ENCODE results near the gene C2orf68.
"Not testable (repeated sequence)": the region's sequence is repeated elsewhere in the genome, so short reads cannot be mapped to it uniquely, and the experiment has no call there.

Gene C2orf68

DNA sequence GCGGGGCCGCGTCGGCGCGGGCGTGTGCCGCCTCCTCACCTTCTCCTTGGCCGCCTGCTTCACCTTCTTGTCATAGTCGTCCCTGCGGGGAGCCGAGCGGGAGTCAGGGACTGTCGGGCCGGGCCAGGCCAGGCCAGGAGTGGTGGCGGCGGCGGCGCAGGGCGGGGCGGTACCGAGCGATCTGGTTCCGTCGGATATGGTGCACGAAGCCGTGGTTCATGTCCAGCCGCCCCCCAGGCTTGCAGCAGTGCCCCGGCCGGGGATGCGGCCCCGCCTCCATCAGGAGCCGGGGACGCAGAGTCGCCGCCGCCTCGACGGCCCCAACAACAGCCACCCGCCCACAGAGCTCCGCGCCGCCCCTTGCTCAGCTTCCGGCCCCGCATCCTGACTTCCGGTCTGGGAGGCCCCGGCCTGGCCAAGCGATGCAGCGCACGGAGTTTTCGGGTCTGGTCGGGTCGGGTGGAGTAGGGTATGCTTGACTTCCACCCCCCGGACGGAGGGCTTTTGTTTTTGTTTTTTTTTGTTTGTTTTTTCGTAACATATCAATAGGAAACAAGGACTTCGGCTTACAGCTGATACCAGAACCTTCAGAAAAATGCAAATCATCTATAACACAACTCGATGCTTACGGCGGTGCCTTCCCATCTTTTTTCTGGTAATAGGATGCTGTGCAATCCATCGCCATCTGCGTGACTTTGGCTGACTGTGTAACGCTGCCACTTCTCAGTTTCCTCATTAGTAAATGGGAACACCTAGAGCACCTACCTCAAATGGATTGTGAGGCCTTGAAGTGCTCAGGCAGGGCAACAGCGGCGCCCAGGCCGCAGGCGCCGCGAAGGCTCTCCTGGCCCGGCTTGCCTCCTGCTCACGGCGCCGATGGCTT, at the start of gene C2orf68:
C2orf68 (minus strand) TSS at position 362 of the 883 bp plus-strand sequence; CDS start at position 280, 82 bp downstream.
- peak; percentile 65 to 85 for DNase-seq

- no peak for DNase-seq
Observed at GRCh38 chr2:85661139-85661858, 49.4 kb upstream of the C2orf68 start.

- no peak for DNase-seq
Observed at GRCh38 chr2:85660725-85661124, 48.9 kb upstream of the C2orf68 start.

DNA sequence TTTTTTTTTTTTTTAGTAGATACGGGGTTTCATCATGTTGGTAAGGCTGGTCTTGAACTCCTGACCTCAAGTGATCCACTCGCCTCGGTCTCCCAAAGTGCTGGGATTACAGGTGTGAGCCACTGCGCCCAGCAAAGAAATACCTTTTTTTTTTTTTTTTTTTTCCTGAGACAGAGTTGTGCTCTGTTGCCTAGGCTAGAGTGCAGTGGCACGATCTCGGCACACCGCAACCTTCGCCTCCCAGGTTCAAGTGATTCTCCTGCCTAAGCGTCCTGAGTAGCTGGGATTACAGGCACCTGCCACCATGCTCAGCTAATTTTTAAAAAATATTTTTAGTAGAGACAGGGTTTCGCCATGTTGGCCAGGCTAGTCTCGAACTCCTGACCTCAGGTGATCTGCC, 48.4 kb upstream of the C2orf68 start:
- DNase-seq, result not testable (repeated sequence)

- DNase-seq, result no peak
Observed at GRCh38 chr2:85659324-85659981, 47.6 kb upstream of the C2orf68 start.

- DNase-seq, result not testable (repeated sequence)
Observed at GRCh38 chr2:85657399-85657798, 45.5 kb upstream of the C2orf68 start.

- no peak for DNase-seq
Observed at GRCh38 chr2:85656468-85656867, 44.6 kb upstream of the C2orf68 start.

DNA sequence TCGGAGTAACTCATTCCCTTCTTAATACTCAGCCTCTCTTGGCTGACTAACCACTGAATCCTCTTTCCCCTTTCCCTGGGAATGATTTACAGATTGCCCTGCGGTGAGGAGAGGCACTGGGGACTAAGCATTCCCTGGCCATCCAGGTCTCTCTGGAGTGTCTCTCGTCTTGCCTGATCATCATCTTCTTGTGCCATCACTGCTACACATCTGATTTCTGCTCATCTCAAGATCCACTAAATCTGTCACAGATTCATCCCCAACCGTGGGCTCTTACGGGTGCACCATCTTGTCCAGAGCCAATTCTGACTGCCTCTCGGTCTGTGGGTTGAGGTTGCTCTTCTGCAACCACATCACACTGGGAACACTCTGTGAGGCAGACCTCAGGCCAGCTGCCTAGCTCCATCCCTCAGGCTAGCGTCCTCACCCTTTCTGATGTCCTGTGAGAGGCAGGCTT, 44.1 kb upstream of the C2orf68 start:
- DNase-seq, result no peak

DNA sequence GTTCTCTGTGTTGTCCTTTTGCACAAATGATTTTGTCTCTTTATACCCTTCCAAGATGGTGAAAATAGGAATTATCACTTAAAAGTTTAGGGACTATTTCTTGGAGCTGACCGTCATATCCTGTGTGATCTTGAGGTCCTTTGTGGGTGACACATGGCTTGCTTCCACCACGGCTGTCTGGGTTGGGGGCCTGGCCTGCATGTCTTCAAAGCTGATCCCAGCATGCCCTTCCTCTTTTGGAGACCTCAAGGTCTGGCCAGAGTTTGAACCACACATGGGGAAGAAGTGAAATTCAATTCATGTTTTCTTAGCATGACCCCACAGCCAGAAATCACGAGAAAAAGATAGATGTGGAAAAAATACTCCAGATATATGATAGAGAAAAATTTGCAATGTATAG, 42.1 kb upstream of the C2orf68 start:
- no peak for DNase-seq

DNA sequence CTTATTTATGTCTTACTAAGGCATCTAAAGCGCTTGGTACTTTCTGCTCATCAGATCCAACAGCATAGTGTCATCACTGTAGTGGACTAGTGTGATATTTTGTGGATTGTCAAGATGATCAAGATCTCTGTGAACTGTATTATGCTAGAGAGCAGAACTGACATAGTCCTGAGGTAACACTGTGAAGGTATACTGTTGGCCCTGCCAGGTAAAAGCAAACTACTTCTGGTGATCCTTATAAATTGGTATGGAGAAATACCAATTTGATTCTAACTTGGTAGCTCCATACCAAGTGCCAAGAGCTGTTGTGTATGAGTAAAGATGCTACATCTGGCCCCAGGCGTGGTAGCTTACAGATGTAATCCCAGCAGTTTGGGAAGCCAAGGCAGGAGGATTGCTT, 40.2 kb upstream of the C2orf68 start:
- DNase-seq, result no peak

DNA sequence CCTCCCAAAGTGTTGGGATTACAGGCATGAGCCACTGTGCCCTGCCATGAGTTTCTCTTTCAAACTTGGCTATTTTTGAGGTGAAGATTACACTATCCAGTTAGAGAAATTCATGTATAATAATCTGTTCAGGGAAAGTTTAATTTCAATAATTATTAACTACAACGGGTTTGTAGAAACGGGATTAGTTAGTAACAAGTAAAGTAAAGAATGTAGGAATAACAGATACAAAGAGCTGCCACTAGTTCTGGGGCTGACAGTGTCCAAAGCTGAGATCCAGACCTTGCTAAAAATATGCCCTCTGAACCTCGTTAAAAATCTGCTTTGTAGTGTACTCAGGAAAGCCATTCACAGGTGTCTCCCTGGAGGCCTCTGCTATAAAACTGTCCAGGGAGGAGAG, 39.2 kb upstream of the C2orf68 start:
- no peak for DNase-seq

DNA sequence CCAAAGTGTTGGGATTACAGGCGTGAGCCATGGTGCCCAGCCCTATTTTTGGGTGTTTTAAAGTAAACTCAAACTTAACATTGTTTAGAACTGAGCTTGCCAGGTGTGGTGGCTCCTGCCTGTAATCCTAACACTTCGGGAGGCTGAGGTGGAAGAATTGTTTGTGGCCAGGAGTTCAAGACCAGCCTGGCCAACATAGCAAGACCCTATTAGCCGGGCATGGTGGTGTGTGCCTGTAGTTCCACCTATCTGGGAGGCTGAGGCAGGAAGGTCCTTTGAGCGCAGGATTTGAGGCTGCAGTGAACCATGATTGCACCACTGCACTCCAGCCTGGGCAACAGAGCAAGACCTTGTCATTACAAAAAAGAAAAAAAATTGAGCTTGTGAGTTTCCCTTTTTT, 38.6 kb upstream of the C2orf68 start:
- no peak for DNase-seq

DNA sequence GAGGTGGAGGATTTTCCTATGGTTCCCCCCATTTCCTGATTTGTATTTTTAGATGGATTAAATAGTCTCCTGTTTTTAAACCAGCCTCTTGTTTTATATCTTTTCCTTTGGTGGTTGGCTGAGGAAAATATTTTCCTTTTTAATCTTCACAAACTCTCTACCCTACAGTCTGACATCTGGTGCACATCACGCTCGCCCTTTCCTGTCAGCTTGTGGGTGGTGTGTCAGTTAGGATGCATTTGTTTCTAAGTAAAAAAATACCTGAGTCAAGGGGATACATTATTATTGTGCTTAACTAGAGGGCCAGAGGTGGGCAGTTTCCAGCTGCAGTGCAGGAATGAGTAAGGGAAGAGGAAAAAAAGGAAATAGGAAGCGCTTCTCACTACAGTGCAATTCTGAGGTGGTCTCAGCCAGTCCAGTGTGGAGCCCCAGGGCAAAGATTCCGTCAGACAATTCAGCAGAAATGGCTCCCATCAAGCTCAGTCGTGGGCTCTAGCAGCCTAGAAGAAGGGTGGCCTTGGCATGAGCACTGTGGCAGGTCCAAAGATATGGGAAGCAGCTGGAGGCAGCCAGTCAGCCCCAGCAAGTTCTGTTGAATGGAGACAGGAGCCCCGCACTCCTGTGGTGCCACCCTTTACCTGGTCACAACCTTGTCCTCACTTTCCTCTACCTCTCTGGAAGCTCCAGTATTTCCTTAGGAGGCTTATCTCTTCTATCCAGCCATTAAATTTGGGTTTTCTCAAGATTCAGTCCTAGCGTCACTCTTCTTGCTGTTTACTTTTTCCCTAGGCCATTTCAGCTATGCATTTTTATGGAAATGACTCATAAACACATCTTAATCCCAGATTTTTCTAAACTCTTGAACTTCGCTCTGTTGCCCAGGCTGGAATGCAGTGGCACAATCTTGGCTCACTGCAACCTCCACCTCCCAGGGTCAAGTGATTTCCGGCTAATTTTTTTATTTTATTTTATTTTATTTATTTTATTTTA, 37.6 kb upstream of the C2orf68 start:
- no peak for DNase-seq

DNA sequence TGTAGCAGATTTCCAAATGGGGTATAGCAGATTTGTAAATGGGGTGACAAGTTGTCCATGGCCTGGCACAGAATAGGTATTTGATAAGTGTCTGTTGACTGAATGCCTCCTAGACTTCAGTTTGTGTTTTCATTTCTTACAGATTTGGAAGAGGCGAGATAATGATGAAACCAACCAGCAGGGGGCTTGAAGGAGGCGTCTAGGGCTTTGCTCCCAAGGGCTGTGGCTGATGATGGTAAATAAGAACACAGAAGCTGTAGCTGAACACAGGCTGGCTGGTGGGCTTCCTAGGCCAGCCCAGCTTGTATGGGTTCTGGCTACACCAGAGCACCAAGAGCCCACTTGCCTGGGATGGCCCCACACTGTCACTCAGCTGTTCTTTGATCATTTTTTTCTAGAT, 36.8 kb upstream of the C2orf68 start:
- no peak for DNase-seq

DNA sequence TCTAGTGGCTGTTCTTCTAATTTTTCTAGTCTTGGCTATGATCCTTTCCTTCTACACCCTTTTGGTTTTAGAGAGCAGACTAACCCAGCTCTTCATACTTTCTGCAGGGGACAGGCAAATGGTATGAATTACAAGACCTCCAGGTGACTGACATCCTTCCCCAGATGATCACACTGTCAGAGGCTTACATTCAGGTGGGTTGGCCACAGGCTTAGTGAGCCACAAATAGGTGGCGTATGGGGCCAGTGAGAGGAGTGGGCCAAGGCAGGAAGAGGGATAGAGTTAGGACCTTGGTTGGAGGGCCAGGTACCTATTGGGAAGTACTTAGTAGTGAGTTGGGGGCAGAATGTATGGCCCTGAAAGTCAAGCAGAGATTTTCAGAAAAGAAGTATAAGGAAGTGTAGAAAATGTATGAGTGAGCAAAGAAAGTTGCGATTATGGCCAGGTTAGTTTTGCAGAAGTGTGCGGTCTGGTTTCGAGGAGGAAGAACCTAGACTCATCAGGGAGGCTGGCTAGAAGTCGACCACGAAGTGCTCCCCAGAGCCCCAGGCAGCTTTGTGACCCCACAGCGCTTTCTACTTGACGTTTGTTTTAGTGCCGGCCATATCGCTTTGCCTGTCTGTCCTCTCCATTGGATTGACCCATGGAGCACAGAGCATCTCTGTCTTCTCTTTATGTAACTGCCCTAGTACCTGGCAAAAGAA, 36.1 kb upstream of the C2orf68 start:
- DNase-seq, result no peak

GRCh38 chr2:85646166-85646565, 34.3 kb upstream of the C2orf68 start:
- DNase-seq, result no peak

DNA sequence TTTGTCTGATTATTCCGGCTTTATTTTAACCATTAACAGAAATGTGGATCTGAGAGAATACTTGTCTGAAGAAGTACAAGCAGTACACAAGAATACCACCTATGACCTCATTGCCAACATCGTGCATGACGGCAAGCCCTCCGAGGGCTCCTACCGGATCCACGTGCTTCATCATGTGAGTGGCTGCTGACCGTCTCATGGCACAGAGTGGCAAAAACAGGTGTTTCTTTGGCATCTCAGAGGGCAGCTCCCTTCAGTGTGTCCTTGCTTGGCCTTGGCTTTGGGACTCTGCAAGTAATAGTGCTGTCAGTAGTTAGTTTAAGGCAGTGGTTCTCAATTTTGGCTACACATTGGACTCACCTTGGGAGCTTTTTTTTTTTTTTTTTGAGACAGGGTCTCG, 33.0 kb upstream of the C2orf68 start:
- DNase-seq, result no peak

GRCh38 chr2:85642725-85643124, 30.9 kb upstream of the C2orf68 start:
- DNase-seq, result no peak

GRCh38 chr2:85635636-85636035, 23.8 kb upstream of the C2orf68 start:
- no peak for DNase-seq

GRCh38 chr2:85635011-85635410, 23.1 kb upstream of the C2orf68 start:
- DNase-seq, result no peak

DNA sequence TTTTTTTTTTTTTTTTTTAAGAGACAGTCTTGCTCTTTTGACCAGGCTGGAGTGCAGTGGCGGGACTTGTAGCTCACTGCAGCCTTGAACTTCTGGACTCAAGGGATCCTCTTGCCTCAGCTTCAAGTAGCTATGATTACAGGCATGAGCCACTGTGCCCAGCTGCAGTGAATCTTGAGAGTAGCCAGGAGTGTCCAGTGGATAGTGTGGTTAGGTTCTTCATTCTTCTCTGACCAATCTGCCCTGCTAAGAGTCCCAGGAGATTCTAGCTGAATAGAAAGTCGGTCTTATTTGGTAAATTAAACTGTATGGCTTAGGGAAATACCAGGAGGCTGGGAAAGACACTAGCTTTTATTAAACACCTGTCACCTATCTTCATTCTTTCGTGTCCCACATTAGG, 19.4 kb upstream of the C2orf68 start:
- no peak for DNase-seq

DNA sequence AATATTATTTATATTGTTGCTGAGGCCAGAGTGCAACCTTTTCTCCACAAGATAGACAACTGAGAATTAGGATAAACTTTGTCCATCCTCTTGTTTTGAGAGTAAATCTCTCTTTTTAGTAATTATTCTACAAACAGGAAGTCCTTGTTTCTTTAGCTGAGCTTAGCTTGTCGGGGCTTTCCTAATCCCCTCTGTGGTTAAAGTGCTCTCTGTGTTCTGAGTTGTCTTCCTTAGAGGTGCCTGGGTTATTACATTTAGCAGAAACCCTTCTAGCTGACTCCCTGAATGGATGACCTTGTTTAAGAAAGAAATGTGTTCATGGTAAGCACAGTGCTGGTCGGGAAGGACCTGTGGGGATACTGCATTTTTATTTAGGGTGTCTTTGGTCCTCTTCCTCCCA, 16.8 kb upstream of the C2orf68 start:
- no peak for DNase-seq
